Body of pancreas (tissue), 4 donors: ENCODE measurements around the gene RNF125. TPM values are rescaled to one million over a fixed set of nuclear protein-coding genes. Genes with fewer than 3 reads are reported as not detected.

ENCODE experiments used
- ATAC-seq: fragments of 150-250 bp; one replicate; pipeline ENCODE4 v1.9.1; 2016
- DNase-seq, 4 donors: peaks; one replicate each; pipeline ENCODE4 v3.0.0-alpha.2; 2019
- H3K27ac ChIP-seq, 4 donors: fragments of 200-600 bp; sonication (generic); 1 replicate in 3 of 4; 2 replicates in 1 of 4; pipeline versions ENCODE4 v1.5.1 to v1.6.1; 2016 to 2019; ENCODE audit warnings: mild to moderate bottlenecking in 1 of 4, mixed read lengths in 1 of 4, moderate library complexity in 1 of 4
- H3K27me3 ChIP-seq, 2 donors: fragments of 200-600 bp; sonication (generic); one replicate each; pipeline ENCODE4 v1.6.0; 2016; ENCODE audit warnings: mild to moderate bottlenecking in 1 of 2
- H3K36me3 ChIP-seq, 2 donors: fragments of 200-600 bp; sonication (generic); replicated peaks in 1 of 2; 2 replicates each; pipeline ENCODE4 v1.5.1; 2016; ENCODE audit warnings: low read depth in 2 of 2; ENCODE audit not compliant: insufficient read depth in 1 of 2
- H3K4me1 ChIP-seq: fragments of 200-600 bp; sonication (generic); one replicate; pipeline ENCODE4 v1.6.0; 2016
- H3K4me3 ChIP-seq, 2 donors: fragments of 200-600 bp; sonication (generic); 1 replicate in 1 of 2; 2 replicates in 1 of 2; pipeline ENCODE4 v1.5.1; 2016 to 2019
- H3K9me3 ChIP-seq, 3 donors: fragments of 200-600 bp; sonication (generic); 1 replicate in 2 of 3; 2 replicates in 1 of 3; pipeline ENCODE4 v1.5.1; 2016
- CTCF ChIP-seq, 7 experiments: fragments of 450-650 bp in 4 of 7; fragments of 200-600 bp in 3 of 7; sonication (generic) in 3 of 7; IDR thresholded peaks; one replicate each; pipeline ENCODE4 v1.5.1; 2016 to 2019; ENCODE audit warnings: antibody characterized with exemption in 7 of 7
- POLR2A ChIP-seq, 3 donors: fragments of 450-650 bp; IDR thresholded peaks; one replicate each; pipeline ENCODE4 v1.6.1; 2016; ENCODE audit warnings: antibody characterized with exemption in 3 of 3, mild to moderate bottlenecking in 2 of 3
- WGBS, 2 donors: methylation state at CpG; one replicate each; pipeline ENCODE4 v1.1.5; 2017; 5-methylcytosine and 5-hydroxymethylcytosine counted together
- intact Hi-C: fragments of 100-400 bp; cut with DNase I; formaldehyde crosslinking; loops from one replicate; pipeline ENCODE4 v1.15.1; 2023
- total RNA-seq, 2 donors: library from RNA; depleted of rRNA; stranded (reverse); fragments of >200 nt; gene quantifications; one replicate each; pipeline ENCODE4 v1.1.0, GENCODE V29; 2016

RNF125 gene
- total RNA-seq, 2 donors from 2014 or later: 2.6 to 4.9 TPM

- WGBS, 2 donors: 0 to 1% methylated on average over 32 of the region's 32 CpGs
Measured at GRCh38 chr18:32093102-32093511, 74.5 kb downstream of the RNF125 start.

GRCh38 chr18:32093523-32093922 lies 74.9 kb downstream of the RNF125 start:
- Histone ChIP-seq H3K27me3 (no peaks in the 10 kb centered on the region), H3K4me3 (peak overlapping the region; percentile 63 to 86), H3K9me3 (no peaks in the 10 kb centered on the region), H3K4me1 (peaks cover 35% of the 10 kb centered on the region), H3K36me3 (no peaks in the 10 kb centered on the region), H3K27ac (peak overlapping the region; percentile 91 to 100 (median 99))
- DNase-seq (no peak), ATAC-seq (no peak)
- WGBS, 2 donors: 1 to 7% methylated on average over 7 of the region's 7 CpGs
- TF ChIP-seq CTCF (IDR thresholded peaks at IDR 0.05): no peak
- TF ChIP-seq POLR2A (IDR thresholded peaks at IDR 0.05): no peak
- intact Hi-C loops: no loop called here

More at GRCh38 chr18:32093102-32093511, 74.5 kb downstream of the RNF125 start:
- H3K4me1 ChIP-seq: peaks cover 35% of the 10 kb centered on the region
- TF ChIP-seq POLR2A (IDR thresholded peaks at IDR 0.05) (no peak), CTCF (IDR thresholded peaks at IDR 0.05) (no peak)
- H3K27ac ChIP-seq: peak overlapping the region; percentile 91 to 100 (median 99)
- ATAC-seq (peak; percentile 9), DNase-seq (peak; percentile 53 to 66 (median 59))
- peak overlapping the region; percentile 63 to 86 for H3K4me3 ChIP-seq
- H3K36me3 ChIP-seq: no peaks in the 10 kb centered on the region
- intact Hi-C loops: no loop called here
- no peaks in the 10 kb centered on the region for H3K27me3 ChIP-seq
- no peaks in the 10 kb centered on the region for H3K9me3 ChIP-seq

GRCh38 chr18:32095192-32095899 lies 76.7 kb downstream of the RNF125 start:
- no peak overlapping the region for H3K4me3 ChIP-seq
- H3K4me1 ChIP-seq: peaks cover 35% of the 10 kb centered on the region
- no peaks in the 10 kb centered on the region for H3K9me3 ChIP-seq
- no peaks in the 10 kb centered on the region for H3K36me3 ChIP-seq
- no peak overlapping the region for H3K27ac ChIP-seq
- intact Hi-C loops: no loop called here
- 75 to 85% methylated on average over 7 of the region's 7 CpGs for WGBS, 2 donors
- ATAC-seq: no peak
- TF ChIP-seq POLR2A (IDR thresholded peaks at IDR 0.05): no peak
- TF ChIP-seq CTCF (IDR thresholded peaks at IDR 0.05): no peak
- no peak for DNase-seq
- H3K27me3 ChIP-seq: no peaks in the 10 kb centered on the region

GRCh38 chr18:32095900-32096229 lies 77.2 kb downstream of the RNF125 start:
- Histone ChIP-seq H3K4me3 (no peak overlapping the region), H3K27me3 (no peaks in the 10 kb centered on the region), H3K27ac (no peak overlapping the region), H3K4me1 (peaks cover 32% of the 10 kb centered on the region), H3K9me3 (no peaks in the 10 kb centered on the region), H3K36me3 (no peaks in the 10 kb centered on the region)
- TF ChIP-seq CTCF (IDR thresholded peaks at IDR 0.05) (no peak), POLR2A (IDR thresholded peaks at IDR 0.05) (no peak)
- 74 to 79% methylated on average over 4 of the region's 4 CpGs for WGBS, 2 donors
- no peak for ATAC-seq
- intact Hi-C loops: no loop called here
- DNase-seq: no peak

- intact Hi-C loops: no loop called here
- Histone ChIP-seq H3K4me1 (peaks cover 30% of the 10 kb centered on the region), H3K36me3 (no peaks in the 10 kb centered on the region), H3K9me3 (no peaks in the 10 kb centered on the region), H3K27ac (no peak overlapping the region), H3K27me3 (no peaks in the 10 kb centered on the region), H3K4me3 (no peak overlapping the region)
- DNase-seq: no peak
- 74 to 79% methylated on average over 2 of the region's 2 CpGs for WGBS, 2 donors
- no peak for ATAC-seq
- TF ChIP-seq POLR2A (IDR thresholded peaks at IDR 0.05): no peak
- no peak for TF ChIP-seq CTCF (IDR thresholded peaks at IDR 0.05)
Measured at GRCh38 chr18:32096946-32097345, 78.3 kb downstream of the RNF125 start.
